Activated CD4-positive, alpha-beta T cell treated with anti-CD3 and anti-CD28 coated beads, Interleukin-2, amount 50 U/mL, for 48 hours (primary cell): Measurements from ENCODE around the gene DOCK9.

Experiments used
- DNase-seq, 2 experiments: peaks; one replicate each; pipeline ENCODE4 v3.0.0-alpha.2; 2020

Gene DOCK9

DNA sequence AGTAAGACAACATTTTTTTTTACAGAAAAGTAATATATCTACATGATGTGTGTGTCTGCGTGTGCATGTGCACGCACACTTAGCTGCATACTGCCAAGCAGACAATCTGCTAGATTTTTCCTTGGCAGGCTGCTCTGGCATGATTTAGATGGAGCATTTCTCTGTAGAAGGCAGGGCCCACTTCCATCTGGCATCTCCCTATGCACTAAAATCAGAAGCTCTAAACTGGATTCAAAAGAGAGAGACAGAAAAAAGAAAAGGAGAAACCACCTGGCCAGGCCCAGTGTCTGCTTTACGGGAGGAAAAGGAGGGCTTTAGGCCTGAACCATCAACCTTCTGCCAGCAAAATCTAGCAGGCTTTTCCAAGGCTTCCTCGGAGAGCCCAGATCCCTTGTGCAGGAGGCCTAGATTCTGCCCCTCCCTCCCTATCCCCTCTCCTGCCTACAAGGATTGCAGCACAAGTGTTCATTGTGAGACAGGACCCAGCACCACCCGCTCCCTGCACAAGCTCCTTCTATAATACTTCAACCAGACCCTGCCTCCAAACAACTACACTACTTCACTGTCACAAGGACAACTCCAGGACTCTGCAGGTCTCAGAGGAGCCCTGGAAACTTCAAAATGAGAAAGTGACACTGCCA is 99.3 kb downstream of the DOCK9 start:
- DNase-seq = no peak

DNA sequence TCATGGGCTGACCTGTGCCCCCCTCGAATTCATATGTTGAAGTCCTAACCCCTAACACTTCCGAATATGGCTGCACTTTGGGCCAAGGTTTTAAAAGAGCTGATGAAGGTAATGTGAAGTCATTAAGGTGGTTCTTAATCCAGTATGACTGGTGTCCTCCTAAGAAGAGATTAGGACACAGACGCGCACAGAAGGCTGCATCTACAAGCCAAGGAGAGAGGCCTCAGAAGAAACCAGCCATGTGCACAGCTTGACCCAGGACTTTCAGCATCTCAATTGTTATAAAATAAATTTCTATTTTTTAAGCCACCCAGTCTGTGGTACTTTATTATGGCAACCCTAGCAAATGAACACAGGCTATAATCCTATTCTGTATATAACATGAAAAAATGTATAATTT is 99.9 kb downstream of the DOCK9 start:
- DNase-seq = no peak

DNA sequence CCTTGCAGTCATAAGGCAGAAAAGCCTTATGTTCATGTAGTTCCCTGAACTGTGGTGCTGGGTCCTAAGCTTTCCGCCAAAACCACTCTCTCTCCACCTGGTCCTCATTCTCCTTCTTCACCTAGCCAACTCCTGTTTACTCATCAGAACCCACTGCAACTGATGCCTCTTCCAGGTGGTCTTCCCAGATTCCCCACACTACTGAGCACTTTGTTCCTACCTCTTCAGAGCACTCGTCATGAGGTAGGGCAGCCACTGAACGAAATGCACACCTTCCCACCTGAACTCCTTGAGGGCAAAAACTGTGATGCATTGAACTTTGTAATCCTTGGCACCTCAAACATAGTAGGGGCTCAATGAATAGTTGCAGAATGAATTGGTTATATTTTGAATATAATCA is 100.4 kb downstream of the DOCK9 start:
- no peak for DNase-seq

DNA sequence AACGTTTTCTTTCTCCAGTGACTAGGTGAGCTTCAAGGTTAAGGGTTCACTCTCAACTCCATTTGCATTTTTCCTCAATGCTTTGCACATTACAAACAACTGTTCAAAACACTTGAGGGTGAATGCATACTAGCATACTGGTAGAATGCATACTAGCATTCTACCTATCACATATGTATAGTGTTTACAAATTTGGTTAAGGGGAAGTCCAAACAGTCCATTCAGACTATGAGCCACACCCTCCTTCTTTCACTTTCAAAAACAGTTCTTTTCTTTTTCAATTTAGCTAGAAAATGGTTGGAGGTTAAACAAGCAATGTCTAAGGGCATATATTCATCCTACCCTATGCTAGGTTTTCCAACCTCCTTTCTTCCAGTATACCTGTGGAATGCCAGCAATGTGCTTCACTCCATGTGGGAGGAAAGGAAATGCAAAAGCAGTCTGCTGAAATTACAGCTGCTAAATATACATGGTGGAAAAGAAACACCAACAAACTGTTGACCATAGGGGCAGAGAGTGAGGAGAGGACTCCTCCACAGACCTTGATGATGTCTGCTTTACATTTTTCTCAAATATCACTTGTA is 102.6 kb downstream of the DOCK9 start:
- DNase-seq = no peak

DNA sequence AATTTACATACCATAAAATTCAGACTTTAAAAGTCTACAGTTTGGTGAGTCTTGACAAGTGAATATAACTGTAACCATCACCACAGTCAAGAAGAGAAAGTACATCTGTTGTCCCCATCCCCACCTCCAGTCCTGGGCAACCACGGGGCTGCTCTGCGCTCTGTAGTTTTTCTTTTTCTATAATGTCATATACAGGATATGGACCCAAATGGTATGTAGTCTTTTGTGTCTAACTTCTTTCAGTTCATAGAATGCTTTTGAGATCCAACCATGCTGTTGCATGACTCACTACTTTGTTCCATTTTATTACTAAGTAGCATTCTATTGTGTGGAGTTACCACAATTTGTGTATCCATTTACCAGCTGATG is 103.9 kb downstream of the DOCK9 start:
- DNase-seq = no peak

DNA sequence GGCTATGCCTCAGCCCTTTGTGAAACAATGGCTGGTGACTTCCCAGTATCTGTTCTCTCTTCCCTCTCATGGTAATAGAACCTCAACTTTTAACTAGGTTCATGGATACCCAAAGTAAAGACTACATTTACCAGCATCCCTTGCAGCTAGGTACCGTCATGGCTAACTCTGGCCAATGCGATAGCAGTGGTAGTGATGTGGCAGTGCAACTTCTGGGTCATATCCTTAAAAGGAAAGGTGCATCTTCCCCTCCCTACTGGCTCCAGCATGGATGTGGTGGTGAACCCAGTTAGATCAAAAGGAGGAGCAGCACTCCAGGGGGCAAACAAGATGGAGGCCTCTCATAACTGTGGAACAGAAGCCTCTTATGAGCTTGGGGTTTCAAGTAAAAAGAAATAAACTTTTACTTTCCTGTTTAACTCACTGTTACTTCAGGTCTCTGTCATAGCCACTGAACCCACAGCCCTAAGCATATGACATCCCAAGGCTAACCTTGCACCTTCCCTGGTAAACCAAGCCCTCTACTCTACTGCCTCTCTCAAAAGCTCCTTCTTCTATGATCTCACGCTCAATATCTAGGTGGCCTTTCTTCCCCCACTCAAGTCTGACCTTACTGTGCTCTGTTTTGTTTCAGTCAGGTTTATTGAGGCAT is 104.4 kb downstream of the DOCK9 start:
- no peak for DNase-seq

DNA sequence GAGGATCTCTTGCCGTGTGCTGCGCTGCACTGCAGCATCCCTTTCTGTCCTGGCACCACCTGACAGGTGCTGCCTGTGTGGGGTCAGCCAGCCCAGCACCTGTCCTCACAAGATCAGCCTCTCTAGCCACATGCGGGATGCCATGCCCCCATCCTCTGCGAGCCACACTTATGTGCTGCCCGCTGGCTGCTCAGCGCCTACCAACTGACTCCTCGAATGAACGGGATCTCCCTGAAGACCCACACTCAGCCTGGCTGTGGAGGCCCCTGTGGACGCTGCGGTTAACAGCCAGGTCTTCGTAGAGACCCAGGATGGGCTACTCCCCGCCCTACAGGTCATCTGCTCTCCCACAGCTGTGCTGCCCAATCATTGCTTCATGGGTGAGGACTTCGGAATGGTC is 106.1 kb downstream of the DOCK9 start:
- DNase-seq = no peak

DNA sequence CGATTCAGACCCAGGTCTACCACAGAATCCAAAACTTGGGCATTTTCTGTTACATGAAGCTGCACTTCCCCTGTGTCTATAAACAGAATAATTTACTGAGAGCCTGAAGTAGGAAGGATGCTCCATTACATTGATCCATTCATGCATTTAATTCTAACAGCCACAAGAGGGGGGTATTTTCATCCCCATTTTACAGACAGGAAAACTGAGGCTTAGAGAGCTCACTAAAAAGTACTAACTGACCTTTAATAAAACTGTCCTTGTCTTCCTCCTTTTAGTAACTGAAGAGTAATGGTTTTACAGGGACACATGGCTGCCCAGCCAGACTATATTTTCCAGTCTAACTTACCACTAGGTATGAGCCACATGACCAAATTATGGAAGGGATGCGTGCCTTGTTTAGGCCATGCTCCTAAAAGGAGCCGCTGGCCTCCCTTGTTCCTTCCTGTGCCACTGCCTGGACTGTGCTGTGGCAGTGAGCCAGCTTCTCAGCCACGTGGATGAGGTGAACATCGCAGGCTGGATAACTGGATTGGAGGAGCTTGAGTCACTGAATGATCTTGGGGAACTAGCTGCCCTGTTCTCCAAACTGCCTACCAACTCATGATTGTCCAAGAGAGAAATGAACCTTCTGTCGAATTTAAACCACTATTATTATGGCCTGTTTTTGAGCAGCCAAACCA is 108.3 kb downstream of the DOCK9 start:
- no peak for DNase-seq

DNA sequence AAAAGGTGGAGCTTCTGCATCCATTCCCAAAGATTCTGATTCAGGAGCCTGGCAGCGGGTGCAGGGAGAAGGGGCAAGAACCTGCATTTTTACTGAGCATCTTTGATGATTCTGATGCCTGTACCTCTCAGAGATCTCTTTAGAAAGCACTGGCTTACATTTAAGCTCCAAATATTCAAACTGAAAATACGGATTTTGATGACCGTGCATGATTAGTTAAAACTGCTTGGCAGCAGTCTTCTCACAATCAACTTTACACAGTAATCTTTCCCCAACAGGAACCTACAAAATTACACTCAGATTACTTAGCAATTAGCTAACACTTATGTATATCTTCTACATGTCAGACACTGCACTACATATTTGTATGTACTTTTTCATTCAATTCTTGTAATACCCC is 108.9 kb downstream of the DOCK9 start:
- DNase-seq = no peak

DNA sequence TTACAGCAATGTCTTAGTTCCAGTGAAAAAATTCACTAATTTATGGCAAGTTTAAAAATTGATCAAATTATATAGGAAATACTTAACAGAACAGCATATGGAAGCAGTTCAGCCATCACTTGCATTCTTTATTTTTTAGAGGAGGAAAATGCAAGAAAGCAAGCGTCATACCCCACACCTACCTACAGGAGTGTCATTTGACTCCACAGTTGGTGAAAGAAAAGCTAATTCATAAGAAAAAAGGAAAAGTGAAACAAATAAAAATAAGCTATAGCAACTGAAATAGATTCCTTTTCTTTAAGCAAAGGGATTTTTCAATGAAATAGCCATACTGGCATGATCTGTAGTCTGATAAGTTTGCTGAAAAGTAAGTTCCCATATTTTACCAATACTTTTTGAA is 111.0 kb downstream of the DOCK9 start:
- no peak for DNase-seq

DNA sequence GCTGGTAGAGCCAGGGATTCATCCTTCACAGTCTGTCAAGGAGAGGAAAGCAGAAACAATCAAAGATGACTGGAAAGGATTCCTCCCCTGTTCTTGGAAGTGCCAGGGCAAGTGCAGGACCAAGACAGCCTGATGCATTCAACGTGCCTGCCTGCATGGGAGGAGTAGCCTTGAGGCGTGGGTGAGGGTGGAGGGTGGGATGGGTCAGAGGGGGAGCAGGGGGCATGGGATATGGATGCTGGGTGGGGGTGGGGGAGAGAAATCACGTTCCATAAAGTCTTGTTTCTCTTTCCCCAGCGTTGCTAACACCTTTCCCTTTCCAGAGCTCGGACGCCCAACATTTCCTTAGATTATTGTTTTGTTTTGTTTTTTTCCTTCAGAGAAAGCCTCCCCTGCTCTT is 117.4 kb downstream of the DOCK9 start:
- no peak for DNase-seq

DNA sequence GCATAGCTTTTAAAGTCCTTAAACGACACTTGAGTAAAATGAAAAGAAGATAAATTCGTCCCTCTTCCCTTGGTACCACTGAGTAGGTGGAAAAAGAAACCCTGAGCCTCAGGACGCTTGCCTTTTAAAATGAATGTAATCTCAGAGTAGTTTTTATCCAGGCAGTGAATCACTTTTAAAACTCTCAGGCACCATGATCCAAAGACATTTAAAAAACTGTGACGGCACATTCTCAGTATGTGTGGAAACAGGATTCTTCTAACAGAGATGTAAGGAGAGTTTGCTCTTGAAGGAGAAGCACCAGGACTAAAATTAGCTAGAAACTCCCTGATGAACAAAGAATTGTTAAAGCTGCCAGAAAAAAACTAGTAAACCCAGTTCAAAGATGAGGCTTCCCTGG is 119.7 kb downstream of the DOCK9 start:
- no peak for DNase-seq

DNA sequence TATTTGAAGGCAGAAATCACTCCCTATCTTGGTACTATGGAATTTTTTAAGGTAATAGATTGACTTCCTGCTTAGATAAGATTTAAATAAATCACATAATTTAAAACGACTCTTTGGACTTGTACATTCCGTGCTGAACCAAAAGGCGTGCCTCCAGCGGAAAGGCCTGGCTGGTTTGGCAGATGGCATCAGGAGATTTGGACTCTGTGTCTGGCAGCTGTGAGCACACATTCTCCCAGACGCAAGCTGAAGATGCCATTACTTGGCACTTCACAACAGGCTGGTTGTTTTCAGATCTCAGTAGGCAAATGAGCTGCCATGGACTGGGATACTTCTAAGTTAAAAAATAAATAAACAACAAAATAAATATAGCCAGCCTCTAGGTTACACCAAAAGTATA is 120.9 kb downstream of the DOCK9 start:
- DNase-seq = no peak

DNA sequence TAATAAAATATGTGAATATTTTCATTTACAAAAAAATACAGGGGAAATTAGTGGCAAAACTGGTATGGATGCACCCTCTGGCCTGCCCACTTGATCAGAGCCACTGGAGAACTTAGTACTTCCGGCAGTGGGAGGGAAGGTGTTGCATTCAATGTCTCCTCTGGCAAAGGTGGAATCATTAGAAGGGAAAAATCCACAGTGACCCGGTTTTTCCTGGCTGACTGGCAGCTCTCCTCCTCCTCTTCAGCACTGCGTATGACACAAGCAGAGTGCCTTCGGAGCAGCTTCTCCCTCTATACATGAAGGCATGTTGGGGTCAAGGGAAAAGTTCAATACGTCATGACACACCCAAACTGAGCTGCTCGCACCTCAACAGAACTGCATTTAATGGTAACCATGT is 123.4 kb downstream of the DOCK9 start:
- DNase-seq = no peak

DNA sequence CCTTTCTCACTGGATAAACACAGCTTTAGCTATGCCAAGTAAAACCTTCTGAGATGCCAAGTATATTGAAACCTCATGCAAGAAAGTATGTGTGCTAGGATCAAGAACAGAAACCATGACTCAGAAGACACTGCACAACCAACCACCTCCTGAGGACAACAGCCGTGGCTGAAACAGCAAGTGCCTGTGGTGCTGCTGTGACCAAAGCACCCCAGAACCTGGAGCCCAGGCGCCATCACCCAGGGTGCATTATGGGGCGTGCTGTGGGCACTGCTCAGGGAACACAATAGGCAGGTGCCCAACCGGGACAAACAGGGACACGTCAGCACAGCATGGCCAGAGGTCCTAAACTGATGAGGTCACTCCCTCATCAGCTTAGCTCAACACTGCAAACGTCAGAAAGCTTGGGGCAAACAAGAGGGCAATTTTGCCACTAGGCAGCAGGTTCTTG is 124.1 kb downstream of the DOCK9 start:
- DNase-seq = peak; percentile 71 to 82

DNA sequence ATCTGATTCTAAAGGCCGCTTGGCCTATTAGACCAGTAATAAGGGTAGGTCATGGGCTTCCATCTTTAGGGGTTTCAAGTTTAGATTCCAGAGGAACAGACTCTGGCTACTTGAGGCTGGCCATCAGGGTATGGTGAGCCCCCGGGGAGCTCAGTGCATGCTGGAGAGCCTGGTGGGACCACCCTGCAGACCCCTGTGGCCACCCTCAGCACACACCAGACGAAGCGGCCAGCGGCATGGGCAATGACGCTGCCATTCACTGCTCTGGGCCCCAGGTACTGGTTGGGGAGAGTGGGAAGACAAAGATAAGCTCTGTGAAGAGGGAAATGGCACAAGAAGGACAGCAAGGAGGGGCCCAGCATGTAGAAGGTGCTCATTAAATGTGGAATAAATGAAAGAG is 126.6 kb downstream of the DOCK9 start:
- no peak for DNase-seq

DNA sequence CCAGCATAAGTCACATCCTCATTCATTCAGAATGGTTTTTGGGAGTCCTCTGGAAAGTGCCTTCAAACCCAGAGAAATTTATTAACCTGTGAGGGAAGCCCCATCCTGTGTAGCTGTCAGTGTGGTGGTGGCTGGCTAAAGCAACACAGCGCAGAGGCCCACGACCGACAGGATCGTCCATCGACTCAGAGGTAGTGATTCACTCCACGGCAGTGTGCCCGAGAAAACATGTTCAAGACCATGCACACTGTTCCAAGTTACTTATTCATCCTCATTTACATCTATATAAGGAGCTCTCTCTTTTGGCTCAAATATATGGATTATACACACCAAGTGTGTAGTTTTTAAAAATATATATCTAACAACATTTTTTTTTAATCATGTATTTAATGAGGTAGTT is 129.1 kb downstream of the DOCK9 start:
- no peak for DNase-seq

DNA sequence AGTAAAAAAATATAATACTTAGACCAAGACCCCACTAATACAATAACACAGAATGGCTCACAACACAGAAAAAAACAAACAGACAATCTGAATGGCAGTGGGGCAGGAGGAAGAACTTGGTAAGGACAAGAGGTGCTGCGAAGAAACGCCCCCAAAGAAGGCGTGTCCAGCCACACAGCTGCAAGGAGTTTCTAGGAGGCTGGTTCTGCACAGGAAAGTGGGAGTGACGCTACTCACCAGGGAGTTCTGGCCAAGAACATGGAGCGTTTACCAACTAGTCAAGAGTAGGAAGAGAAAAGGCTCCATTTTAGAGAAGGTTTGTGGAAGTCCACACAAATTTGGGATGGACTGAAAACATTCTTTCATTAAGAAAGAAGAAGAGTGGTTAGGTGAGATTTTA is 130.1 kb downstream of the DOCK9 start:
- DNase-seq = no peak

DNA sequence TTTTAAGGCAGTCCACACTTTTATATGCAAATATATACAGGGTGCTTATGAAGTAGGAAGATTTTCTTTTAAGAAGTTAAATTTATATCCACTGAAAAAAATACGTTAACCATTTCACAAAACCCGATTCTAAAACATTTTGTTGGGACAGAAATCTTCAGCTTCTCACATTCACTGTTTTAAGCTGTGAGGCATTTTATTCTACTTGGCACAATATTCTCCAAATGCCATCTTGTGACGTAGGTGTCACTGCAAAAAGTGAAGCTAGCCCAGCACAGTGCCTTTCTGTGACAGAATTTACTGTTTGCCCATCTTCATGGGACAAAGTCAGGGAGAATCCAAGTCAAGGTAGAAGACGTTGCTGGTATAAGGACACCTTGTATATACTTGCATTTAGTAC is 130.9 kb downstream of the DOCK9 start:
- no peak for DNase-seq

DNA sequence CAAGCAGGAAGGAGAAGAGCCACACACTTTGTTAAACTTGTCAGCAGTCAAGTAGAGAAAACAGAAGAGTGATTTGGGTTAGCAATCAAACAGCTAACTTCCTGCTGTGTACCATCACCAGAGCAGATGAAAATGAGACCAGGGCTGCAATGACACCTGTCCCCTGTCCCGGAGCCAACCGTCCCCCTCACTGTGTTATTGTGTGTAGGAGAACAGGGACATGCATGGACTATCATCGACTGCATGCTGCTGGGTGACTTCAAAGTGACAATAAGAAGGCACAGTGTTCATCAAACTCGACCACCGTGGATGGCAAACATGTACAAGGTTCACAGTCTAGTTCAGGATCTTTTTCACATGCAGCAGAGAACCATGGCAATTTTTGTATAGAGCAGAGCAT is 131.3 kb downstream of the DOCK9 start:
- DNase-seq = no peak

DNA sequence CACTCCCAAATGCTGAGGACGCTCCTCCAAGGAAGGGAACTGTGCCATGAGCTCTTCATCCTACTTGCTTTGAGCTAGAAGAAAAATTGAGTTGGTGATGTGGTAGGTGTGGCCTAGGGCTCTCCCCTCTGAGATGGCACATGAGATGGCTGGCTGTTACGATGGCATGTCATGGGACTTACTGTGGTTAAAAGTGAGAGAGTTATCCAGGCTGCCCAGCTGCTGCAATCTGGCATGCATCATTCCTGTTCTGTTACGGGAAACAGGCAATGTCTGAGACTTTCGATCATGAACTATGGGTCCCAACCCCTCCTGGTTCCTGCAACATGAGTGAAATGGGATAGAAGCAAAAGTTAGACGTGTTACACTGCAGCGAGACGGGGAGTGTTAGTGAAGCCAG is 132.1 kb downstream of the DOCK9 start:
- DNase-seq = no peak

DNA sequence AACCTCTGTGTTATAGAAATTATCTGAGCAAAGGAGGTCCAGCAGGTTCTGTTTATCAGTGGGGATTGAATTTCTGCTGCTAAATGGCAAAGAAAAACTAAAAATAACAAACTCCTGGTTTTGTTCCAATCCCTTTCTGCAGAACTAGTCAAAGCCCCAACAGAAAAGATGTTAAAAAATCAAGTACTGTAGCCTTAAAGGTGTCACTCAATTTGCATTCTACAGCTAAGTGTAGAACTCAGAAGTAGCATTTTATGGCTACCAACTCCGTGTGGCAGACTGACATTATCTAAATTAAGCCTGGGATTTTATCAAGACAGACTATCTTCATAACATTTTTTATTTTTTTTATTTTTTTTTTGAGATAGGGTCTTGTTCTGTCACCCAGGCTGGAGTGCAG is 133.8 kb downstream of the DOCK9 start:
- no peak for DNase-seq

DNA sequence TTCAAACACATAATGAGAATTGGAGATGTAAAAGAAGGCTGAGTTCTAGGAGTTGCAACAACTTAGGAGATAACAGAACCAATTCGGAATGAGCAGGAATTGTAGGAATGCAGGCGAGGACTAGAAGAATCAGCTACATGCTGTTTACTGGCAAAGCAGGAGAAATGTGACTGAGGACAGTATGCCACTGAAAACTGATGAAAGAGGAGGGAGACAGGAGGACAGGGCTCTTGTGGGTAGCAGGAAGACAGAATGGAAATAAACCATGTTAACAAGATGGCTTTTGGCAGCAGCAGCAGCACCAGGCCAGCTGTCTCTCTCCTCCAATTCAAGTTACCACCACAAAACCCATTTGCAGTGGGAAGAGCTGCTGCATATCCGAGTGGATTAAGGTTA is 134.4 kb downstream of the DOCK9 start:
- no peak for DNase-seq

DNA sequence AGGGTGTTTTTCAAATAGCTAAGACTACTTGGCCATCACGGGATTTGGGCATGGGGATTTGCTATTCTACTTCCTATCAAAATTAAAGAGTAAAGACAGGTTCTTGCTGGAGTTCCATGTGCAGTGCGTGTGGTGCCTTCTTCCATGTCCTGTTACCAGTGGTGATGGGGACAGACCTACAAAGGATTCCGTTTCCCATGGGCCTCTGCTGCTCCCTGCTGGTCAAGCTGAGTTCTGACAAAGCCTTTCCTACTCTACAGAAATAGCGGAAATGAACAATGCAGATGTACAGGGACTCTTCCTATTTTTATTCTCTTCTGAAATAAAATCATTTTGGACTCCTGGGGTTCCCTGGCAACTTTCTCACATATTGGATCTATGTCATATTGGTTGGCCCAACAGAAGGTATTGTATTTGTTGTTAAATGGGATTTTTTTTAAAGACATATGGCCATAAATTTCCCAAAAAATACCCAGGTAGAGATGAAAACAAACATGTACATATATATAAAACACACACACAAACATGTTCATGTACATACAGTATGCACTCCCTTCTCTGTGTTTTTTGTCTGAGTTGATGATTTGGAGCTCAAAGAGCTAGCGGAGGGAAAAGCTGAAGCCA is 134.9 kb downstream of the DOCK9 start:
- peak; percentile 74 to 80 for DNase-seq
